Stimulated activated effector memory CD8-positive, alpha-beta T cell treated with anti-CD3 and anti-CD28 coated beads, Interleukin-12 subunit alpha, Interleukin-12 subunit beta, amount 100 ng/mL, for 72 hours (primary cell): Measurements from ENCODE around the gene ZNF345.
A peak's percentile ranks its signal among the peaks of the same experiment; 100 is the strongest.

Experiments used
- ATAC-seq: fragments of 150-1000 bp; cut with Tn5 transposase; 2 replicates; pipeline ENCODE4 v1.10.0; 2021
- DNase-seq, 2 donors: peaks; one replicate each; pipeline ENCODE4 v3.0.0; 2021 to 2022; ENCODE audit warnings: low spot score in 2 of 2
- H3K27ac Mint-ChIP-seq: one replicate; pipeline ENCODE4 v1.8.0; 2022; ENCODE audit warnings: mild to moderate bottlenecking, mixed read lengths
- H3K36me3 Mint-ChIP-seq: one replicate; pipeline ENCODE4 v1.8.0; 2022; ENCODE audit warnings: mild to moderate bottlenecking, mixed read lengths
- H3K4me1 Mint-ChIP-seq: one replicate; pipeline ENCODE4 v1.8.0; 2022; ENCODE audit warnings: mixed read lengths
- H3K4me3 Mint-ChIP-seq: one replicate; pipeline ENCODE4 v1.8.0; 2022; ENCODE audit warnings: mild to moderate bottlenecking, mixed read lengths
- H3K9me3 Mint-ChIP-seq: one replicate; pipeline ENCODE4 v1.8.0; 2022; ENCODE audit warnings: mixed read lengths

Gene ZNF345

GRCh38 chr19:36850559-36851442 lies at the start of gene ZNF345:
Gene ZNF345, plus strand, starts transcription at chr19:36850876. Its CDS starts 25,955 bp downstream, at chr19:36876831.
- Mint-ChIP-seq H3K4me1 (peaks cover 2% of the 10 kb centered on the region), H3K9me3 (peaks cover 6% of the 10 kb centered on the region), H3K4me3 (no peak within 1 kb of the TSS), H3K36me3 (peaks cover 54% of the 10 kb centered on the region), H3K27ac (no peak within 1 kb of the TSS)
- ATAC-seq (peak; percentile 87), DNase-seq (peak; percentile 70 to 90)

GRCh38 chr19:36805364-36805763 lies 45.3 kb upstream of the ZNF345 start:
- Mint-ChIP-seq H3K36me3 (peaks cover 30% of the 10 kb centered on the region), H3K27ac (no peak overlapping the region), H3K4me1 (no peaks in the 10 kb centered on the region), H3K9me3 (peaks cover 22% of the 10 kb centered on the region), H3K4me3 (no peak overlapping the region)
- no peak for DNase-seq
- no peak for ATAC-seq

GRCh38 chr19:36807029-36807428 lies 43.6 kb upstream of the ZNF345 start:
- peaks cover 31% of the 10 kb centered on the region for H3K9me3 Mint-ChIP-seq
- no peak for DNase-seq
- ATAC-seq, result no peak
- H3K27ac Mint-ChIP-seq, result no peak overlapping the region
- H3K4me1 Mint-ChIP-seq, result no peaks in the 10 kb centered on the region
- no peak overlapping the region for H3K4me3 Mint-ChIP-seq
- peaks cover 22% of the 10 kb centered on the region for H3K36me3 Mint-ChIP-seq

- ATAC-seq (no peak), DNase-seq (no peak)
- no peak overlapping the region for H3K4me3 Mint-ChIP-seq
- no peaks in the 10 kb centered on the region for H3K4me1 Mint-ChIP-seq
- H3K9me3 Mint-ChIP-seq, result peaks cover 24% of the 10 kb centered on the region
- peaks cover 52% of the 10 kb centered on the region for H3K36me3 Mint-ChIP-seq
- no peak overlapping the region for H3K27ac Mint-ChIP-seq
Measured at GRCh38 chr19:36819130-36819630, 31.5 kb upstream of the ZNF345 start.

GRCh38 chr19:36821758-36822157 lies 28.9 kb upstream of the ZNF345 start:
- Mint-ChIP-seq H3K9me3 (peaks cover 31% of the 10 kb centered on the region), H3K27ac (no peak overlapping the region), H3K4me1 (no peaks in the 10 kb centered on the region), H3K36me3 (peaks cover 60% of the 10 kb centered on the region), H3K4me3 (no peak overlapping the region)
- no peak for ATAC-seq
- DNase-seq, result no peak

GRCh38 chr19:36833430-36833829 lies 17.2 kb upstream of the ZNF345 start:
- H3K36me3 Mint-ChIP-seq, result peaks cover 15% of the 10 kb centered on the region

GRCh38 chr19:36837176-36837905 lies 13.3 kb upstream of the ZNF345 start:
- no peak for DNase-seq
- Mint-ChIP-seq H3K36me3 (peaks cover 21% of the 10 kb centered on the region), H3K9me3 (peaks cover 11% of the 10 kb centered on the region), H3K4me1 (peaks cover 6% of the 10 kb centered on the region), H3K27ac (no peak overlapping the region), H3K4me3 (no peak overlapping the region)
- no peak for ATAC-seq

More at GRCh38 chr19:36833430-36833829, 17.2 kb upstream of the ZNF345 start:
- ATAC-seq (no peak), DNase-seq (no peak)
- Mint-ChIP-seq H3K4me3 (no peak overlapping the region), H3K27ac (no peak overlapping the region), H3K9me3 (peaks cover 33% of the 10 kb centered on the region), H3K4me1 (no peaks in the 10 kb centered on the region)

GRCh38 chr19:36837906-36838783 lies 12.5 kb upstream of the ZNF345 start, which contains the start of gene ZNF790:
Gene ZNF790, minus strand, starts transcription at chr19:36838387. Its CDS starts 12,768 bp downstream, at chr19:36825619.
- ATAC-seq, result peak; percentile 99
- Mint-ChIP-seq H3K36me3 (peaks cover 27% of the 10 kb centered on the region), H3K4me3 (no peak within 1 kb of the TSS), H3K27ac (no peak within 1 kb of the TSS), H3K9me3 (peaks cover 6% of the 10 kb centered on the region), H3K4me1 (peaks cover 6% of the 10 kb centered on the region)
- peak; percentile 68 to 89 for DNase-seq

- Mint-ChIP-seq H3K36me3 (peaks cover 26% of the 10 kb centered on the region), H3K27ac (no peak overlapping the region), H3K4me3 (no peak overlapping the region), H3K4me1 (peaks cover 6% of the 10 kb centered on the region), H3K9me3 (peaks cover 2% of the 10 kb centered on the region)
- DNase-seq (no peak), ATAC-seq (no peak)
Measured at GRCh38 chr19:36838784-36839324, 11.8 kb upstream of the ZNF345 start.

GRCh38 chr19:36847968-36848367 lies 2.7 kb upstream of the ZNF345 start:
- Mint-ChIP-seq H3K4me1 (no peaks in the 10 kb centered on the region), H3K9me3 (peaks cover 10% of the 10 kb centered on the region), H3K27ac (no peak overlapping the region), H3K36me3 (peaks cover 50% of the 10 kb centered on the region), H3K4me3 (no peak overlapping the region)
- DNase-seq (no peak), ATAC-seq (no peak)

- ATAC-seq (peak; percentile 95), DNase-seq (peak; percentile 68 to 90)
- peaks cover 54% of the 10 kb centered on the region for H3K36me3 Mint-ChIP-seq
- H3K27ac Mint-ChIP-seq, result no peak overlapping the region
- H3K4me1 Mint-ChIP-seq, result no peaks in the 10 kb centered on the region
- H3K4me3 Mint-ChIP-seq, result no peak overlapping the region
- peaks cover 7% of the 10 kb centered on the region for H3K9me3 Mint-ChIP-seq
Measured at GRCh38 chr19:36849701-36850558, 746 bp upstream of the ZNF345 start.

GRCh38 chr19:36851898-36852297 lies 1.2 kb downstream of the ZNF345 start:
- Mint-ChIP-seq H3K27ac (no peak overlapping the region), H3K4me3 (no peak overlapping the region), H3K4me1 (peaks cover 4% of the 10 kb centered on the region)

GRCh38 chr19:36876993-36877938 lies 26.6 kb downstream of the ZNF345 start:
- Mint-ChIP-seq H3K27ac (no peak overlapping the region), H3K36me3 (peaks cover 54% of the 10 kb centered on the region), H3K9me3 (peaks cover 45% of the 10 kb centered on the region), H3K4me1 (no peaks in the 10 kb centered on the region), H3K4me3 (no peak overlapping the region)
- DNase-seq (no peak), ATAC-seq (no peak)

More at GRCh38 chr19:36851898-36852297, 1.2 kb downstream of the ZNF345 start:
- ATAC-seq, result no peak
- Mint-ChIP-seq H3K9me3 (peaks cover 12% of the 10 kb centered on the region), H3K36me3 (peaks cover 65% of the 10 kb centered on the region)
- no peak for DNase-seq
